Esophagus squamous epithelium (tissue), 5 donors: ENCODE measurements around the gene PPOX. TPM values are rescaled to one million over a fixed set of nuclear protein-coding genes. Genes with fewer than 3 reads are reported as not detected.

Experiments used
- DNase-seq: peaks from one replicate; lab custom pipeline; 2025; lab: John Stamatoyannopoulos, UW
- H3K27ac ChIP-seq, 4 donors: fragments of 200-600 bp; sonication (generic); one replicate each; pipeline ENCODE4 v1.5.1; 2016 to 2019; ENCODE audit warnings: mild to moderate bottlenecking in 1 of 4
- H3K27me3 ChIP-seq, 4 donors: fragments of 200-600 bp; sonication (generic); 1 replicate in 3 of 4; 2 replicates in 1 of 4; pipeline versions ENCODE4 v1.5.1 to v1.6.0; 2017 to 2021; ENCODE audit warnings: antibody characterized with exemption in 1 of 4
- H3K36me3 ChIP-seq, 3 donors: fragments of 200-600 bp; sonication (generic); one replicate each; pipeline ENCODE4 v1.5.1; 2016 to 2019
- H3K4me1 ChIP-seq, 3 donors: fragments of 200-600 bp; sonication (generic); one replicate each; pipeline ENCODE4 v1.5.1; 2017 to 2019
- H3K4me3 ChIP-seq, 4 donors: fragments of 200-600 bp; sonication (generic); 1 replicate in 3 of 4; 2 replicates in 1 of 4; pipeline ENCODE4 v1.5.1; 2016 to 2019; ENCODE audit warnings: mild to moderate bottlenecking in 2 of 4, moderate library complexity in 1 of 4
- H3K9me3 ChIP-seq, 3 donors: fragments of 200-600 bp; sonication (generic); one replicate each; pipeline ENCODE4 v1.5.1; 2016 to 2019
- POLR2A ChIP-seq, 4 donors: fragments of 450-650 bp; IDR thresholded peaks; one replicate each; pipeline ENCODE4 v1.6.1; 2017; ENCODE audit warnings: antibody characterized with exemption in 4 of 4, mild to moderate bottlenecking in 4 of 4, moderate library complexity in 3 of 4
- WGBS, 2 donors: methylation state at CpG; one replicate each; pipeline ENCODE4 v1.1.5; 2018; 5-methylcytosine and 5-hydroxymethylcytosine counted together
- intact Hi-C: fragments of 100-400 bp; cut with DNase I; formaldehyde crosslinking; loops from one replicate; pipeline ENCODE4 v1.15.0; 2022
- total RNA-seq, 4 donors: library from RNA; depleted of rRNA; stranded (reverse); fragments of >200 nt; gene quantifications; one replicate each; pipeline ENCODE4 v1.1.0, GENCODE V29; 2016
- TF ChIP-seq, protein P1 (sequence below), 6 experiments: fragments of 450-650 bp in 4 of 6; fragments of 200-600 bp in 2 of 6; sonication (generic) in 2 of 6; IDR thresholded peaks; one replicate each; pipeline ENCODE4 v1.5.1; 2016 to 2019; ENCODE audit warnings: antibody characterized with exemption in 6 of 6, mild to moderate bottlenecking in 4 of 6, moderate library complexity in 4 of 6
- donor health status: DM: yes; HTN: yes; CAD: no.

PPOX gene
- total RNA-seq, 4 donors from 2014 or later: 5.8 to 28.8 (median 11.7) TPM

- Histone ChIP-seq H3K36me3 (peaks cover 0 to 64% (median 8%) of the 10 kb centered on the region in 3 donors), H3K4me1 (peaks cover 13 to 59% (median 26%) of the 10 kb centered on the region in 3 donors), H3K4me3 (peak overlapping the region; percentile 77 to 99 (median 84)), H3K27me3 (no peaks in the 10 kb centered on the region), H3K9me3 (no peaks in the 10 kb centered on the region), H3K27ac (peak overlapping the region; percentile 87 to 96 (median 94))
- intact Hi-C loops: no loop called here
- DNase-seq: no peak
- TF ChIP-seq, protein P1, sequence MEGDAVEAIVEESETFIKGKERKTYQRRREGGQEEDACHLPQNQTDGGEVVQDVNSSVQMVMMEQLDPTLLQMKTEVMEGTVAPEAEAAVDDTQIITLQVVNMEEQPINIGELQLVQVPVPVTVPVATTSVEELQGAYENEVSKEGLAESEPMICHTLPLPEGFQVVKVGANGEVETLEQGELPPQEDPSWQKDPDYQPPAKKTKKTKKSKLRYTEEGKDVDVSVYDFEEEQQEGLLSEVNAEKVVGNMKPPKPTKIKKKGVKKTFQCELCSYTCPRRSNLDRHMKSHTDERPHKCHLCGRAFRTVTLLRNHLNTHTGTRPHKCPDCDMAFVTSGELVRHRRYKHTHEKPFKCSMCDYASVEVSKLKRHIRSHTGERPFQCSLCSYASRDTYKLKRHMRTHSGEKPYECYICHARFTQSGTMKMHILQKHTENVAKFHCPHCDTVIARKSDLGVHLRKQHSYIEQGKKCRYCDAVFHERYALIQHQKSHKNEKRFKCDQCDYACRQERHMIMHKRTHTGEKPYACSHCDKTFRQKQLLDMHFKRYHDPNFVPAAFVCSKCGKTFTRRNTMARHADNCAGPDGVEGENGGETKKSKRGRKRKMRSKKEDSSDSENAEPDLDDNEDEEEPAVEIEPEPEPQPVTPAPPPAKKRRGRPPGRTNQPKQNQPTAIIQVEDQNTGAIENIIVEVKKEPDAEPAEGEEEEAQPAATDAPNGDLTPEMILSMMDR (IDR thresholded peaks at IDR 0.05): no peak
- no peak for TF ChIP-seq POLR2A (IDR thresholded peaks at IDR 0.05)
- 14% methylated on average over 7 of the region's 11 CpGs for WGBS, 2 donors
Observed at GRCh38 chr1:161159913-161160243, 6.3 kb upstream of the PPOX start.

DNA sequence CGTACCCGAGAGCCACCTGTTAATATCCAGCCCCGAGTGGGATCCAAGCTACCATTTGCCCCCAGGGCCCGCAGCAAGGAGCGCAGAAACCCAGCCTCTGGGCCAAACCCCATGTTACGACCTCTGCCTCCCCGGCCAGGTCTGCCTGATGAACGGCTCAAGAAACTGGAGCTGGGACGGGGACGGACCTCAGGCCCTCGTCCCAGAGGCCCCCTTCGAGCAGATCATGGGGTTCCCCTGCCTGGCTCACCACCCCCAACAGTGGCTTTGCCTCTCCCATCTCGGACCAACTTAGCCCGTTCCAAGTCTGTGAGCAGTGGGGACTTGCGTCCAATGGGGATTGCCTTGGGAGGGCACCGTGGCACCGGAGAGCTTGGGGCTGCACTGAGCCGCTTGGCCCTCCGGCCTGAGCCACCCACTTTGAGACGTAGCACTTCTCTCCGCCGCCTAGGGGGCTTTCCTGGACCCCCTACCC lies 5.5 kb upstream of the PPOX start:
- DNase-seq: no peak
- WGBS, 2 donors: 92 to 93% methylated on average over 14 to 18 of the region's 22 CpGs
- peaks cover 0 to 67% (median 8%) of the 10 kb centered on the region in 3 donors for H3K36me3 ChIP-seq

GRCh38 chr1:161161652-161162051 lies 4.6 kb upstream of the PPOX start:
- Histone ChIP-seq H3K9me3 (no peaks in the 10 kb centered on the region), H3K36me3 (peaks cover 0 to 66% (median 8%) of the 10 kb centered on the region in 3 donors), H3K4me3 (no peak overlapping the region), H3K27ac (no peak overlapping the region), H3K27me3 (no peaks in the 10 kb centered on the region), H3K4me1 (peaks cover 20 to 58% (median 33%) of the 10 kb centered on the region in 3 donors)
- TF ChIP-seq POLR2A (IDR thresholded peaks at IDR 0.05): no peak
- TF ChIP-seq, protein P1 (IDR thresholded peaks at IDR 0.05): no peak
- intact Hi-C loops: no loop called here
- WGBS, 2 donors: 88 to 91% methylated on average over 4 to 5 of the region's 5 CpGs
- no peak for DNase-seq

More for the DNA sequence above, 5.5 kb upstream of the PPOX start:
- Histone ChIP-seq H3K9me3 (no peaks in the 10 kb centered on the region), H3K4me3 (peak overlapping the region in 2 of 4 donors; percentile 80 to 89), H3K27me3 (no peaks in the 10 kb centered on the region), H3K27ac (no peak overlapping the region), H3K4me1 (peaks cover 19 to 59% (median 33%) of the 10 kb centered on the region in 3 donors)
- intact Hi-C loops: no loop called here
- TF ChIP-seq, protein P1 (IDR thresholded peaks at IDR 0.05): no peak

- Histone ChIP-seq H3K27ac (no peak overlapping the region), H3K4me3 (no peak overlapping the region), H3K36me3 (peaks cover 0 to 62% (median 8%) of the 10 kb centered on the region in 3 donors), H3K4me1 (peaks cover 21 to 62% (median 36%) of the 10 kb centered on the region in 3 donors), H3K9me3 (no peaks in the 10 kb centered on the region), H3K27me3 (no peaks in the 10 kb centered on the region)
- TF ChIP-seq, protein P1 (IDR thresholded peaks at IDR 0.05): no peak
- TF ChIP-seq POLR2A (IDR thresholded peaks at IDR 0.05): no peak
- whole genome bisulfite sequencing, 2 donors: 71 to 74% methylated on average over 4 to 7 of the region's 7 CpGs
- no peak for DNase-seq
- intact Hi-C loops: no loop called here
Observed at GRCh38 chr1:161162052-161162451, 4.2 kb upstream of the PPOX start.

DNA sequence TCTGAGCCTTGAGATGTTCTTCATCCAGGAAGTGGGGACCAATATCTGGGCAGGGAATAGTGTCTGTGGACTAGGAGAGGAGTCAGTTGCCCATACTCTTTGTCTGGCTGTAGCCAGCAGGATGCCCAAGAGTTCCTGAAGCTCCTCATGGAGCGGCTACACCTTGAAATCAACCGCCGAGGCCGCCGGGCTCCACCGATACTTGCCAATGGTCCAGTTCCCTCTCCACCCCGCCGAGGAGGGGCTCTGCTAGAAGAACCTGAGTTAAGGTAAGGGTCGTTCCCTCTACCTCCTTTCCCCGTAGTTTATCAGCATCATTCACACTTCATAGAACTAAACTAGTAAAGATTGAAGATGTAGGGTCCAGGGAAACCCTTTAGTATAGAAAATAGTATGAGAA lies 3.4 kb upstream of the PPOX start:
- Histone ChIP-seq H3K27ac (no peak overlapping the region), H3K4me1 (peaks cover 29 to 70% (median 43%) of the 10 kb centered on the region in 3 donors), H3K9me3 (no peaks in the 10 kb centered on the region), H3K36me3 (peaks cover 0 to 55% (median 6%) of the 10 kb centered on the region in 3 donors), H3K4me3 (no peak overlapping the region), H3K27me3 (no peaks in the 10 kb centered on the region)
- no peak for DNase-seq
- WGBS, 2 donors: 89 to 97% methylated on average over 9 to 10 of the region's 10 CpGs
- intact Hi-C loops: no loop called here
- TF ChIP-seq POLR2A (IDR thresholded peaks at IDR 0.05): no peak
- TF ChIP-seq, protein P1 (IDR thresholded peaks at IDR 0.05): no peak
